Left lobe of liver (tissue), 2 donors: ENCODE data around the gene PROSER3. TPM values are rescaled to one million over a fixed set of nuclear protein-coding genes. Genes with fewer than 3 reads are reported as not detected.

ENCODE experiments used
- ATAC-seq: fragments of 200-7000 bp; cut with Tn5 transposase; one replicate; pipeline ENCODE4 v1.9.1; 2020; ENCODE audit warnings: mild to moderate bottlenecking, moderate library complexity
- DNase-seq: peaks from one replicate; pipeline ENCODE4 v3.0.0-alpha.2; 2020; ENCODE audit warnings: low spot score
- total RNA-seq: library from RNA; stranded (reverse); gene quantifications from one replicate; pipeline ENCODE4 v1.2.1, GENCODE V29; 2021
- donor health status: DM: no; HTN: no; CAD: no; lungs with moderate emphysema.
- donor health status: DM: no; HTN: yes; CAD: no.

Gene PROSER3
- total RNA-seq, 1 donor from 2014 or later: 4.5 TPM

DNA sequence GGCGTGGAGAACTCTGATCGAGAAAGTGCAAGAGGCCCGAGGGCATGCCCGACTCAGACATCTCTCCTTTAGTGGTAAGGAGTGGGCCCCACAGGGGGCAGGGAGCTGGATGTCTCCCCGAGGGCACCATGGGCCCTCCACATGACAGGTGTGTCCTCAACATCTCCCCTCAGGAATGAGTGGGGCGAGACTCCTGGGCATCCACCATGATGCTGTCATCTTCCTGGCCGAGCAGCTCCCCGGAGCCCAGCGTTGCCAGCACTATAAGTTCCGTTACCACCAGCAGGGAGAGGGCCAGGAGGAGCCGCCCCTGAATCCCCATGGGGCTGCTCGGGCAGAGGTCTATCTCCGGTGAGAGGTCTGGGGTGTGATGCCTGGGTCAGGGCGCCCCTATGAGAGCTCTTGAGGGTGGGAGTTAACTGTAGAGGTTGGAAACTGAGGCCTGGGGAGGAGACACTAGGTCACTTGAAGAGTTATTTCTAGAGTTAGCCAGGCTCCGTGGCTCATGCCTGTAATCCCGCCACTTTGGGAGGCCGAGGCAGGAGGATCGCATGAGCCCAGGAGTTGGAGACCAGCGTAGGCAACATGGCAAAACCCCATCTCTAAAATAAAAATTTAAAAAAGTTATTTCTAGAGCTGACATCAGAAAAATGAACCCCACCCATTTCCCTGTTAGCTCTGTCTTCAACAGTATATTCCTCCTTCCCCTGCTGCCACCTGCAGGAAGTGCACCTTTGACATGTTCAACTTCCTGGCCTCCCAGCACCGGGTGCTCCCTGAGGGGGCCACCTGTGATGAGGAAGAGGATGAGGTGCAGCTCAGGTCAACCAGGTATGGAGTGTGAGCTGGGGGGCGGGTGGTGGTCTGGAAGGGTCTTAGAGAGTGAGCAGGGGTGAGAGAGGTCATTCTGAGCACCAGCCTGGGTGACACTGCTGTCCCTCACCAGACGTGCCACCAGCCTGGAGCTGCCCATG lies 20.8 kb upstream of the PROSER3 start:
- ATAC-seq: no peak
- DNase-seq: no peak

- no peak for ATAC-seq
- DNase-seq: peak; percentile 47
These were observed 19.7 kb upstream of the PROSER3 start for GRCh38 chr19:35738021-35738886.

DNA sequence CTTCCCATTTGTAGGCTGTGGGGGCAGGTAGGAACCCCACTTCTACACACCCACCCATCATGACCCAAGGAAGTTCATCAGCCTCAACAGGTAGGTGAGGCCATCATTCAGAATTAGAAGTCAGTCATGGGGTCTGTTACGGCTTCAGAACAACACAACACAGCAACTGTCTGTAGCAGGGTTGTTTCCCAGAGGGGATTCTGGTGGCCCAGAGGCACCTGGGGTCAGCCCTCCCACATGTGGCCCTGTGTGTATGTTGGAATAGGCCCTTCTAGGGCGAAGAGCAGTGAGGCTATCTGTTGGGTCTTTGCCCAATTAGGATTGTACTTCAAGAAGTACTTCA lies 19.1 kb upstream of the PROSER3 start:
- DNase-seq (no peak), ATAC-seq (no peak)

DNA sequence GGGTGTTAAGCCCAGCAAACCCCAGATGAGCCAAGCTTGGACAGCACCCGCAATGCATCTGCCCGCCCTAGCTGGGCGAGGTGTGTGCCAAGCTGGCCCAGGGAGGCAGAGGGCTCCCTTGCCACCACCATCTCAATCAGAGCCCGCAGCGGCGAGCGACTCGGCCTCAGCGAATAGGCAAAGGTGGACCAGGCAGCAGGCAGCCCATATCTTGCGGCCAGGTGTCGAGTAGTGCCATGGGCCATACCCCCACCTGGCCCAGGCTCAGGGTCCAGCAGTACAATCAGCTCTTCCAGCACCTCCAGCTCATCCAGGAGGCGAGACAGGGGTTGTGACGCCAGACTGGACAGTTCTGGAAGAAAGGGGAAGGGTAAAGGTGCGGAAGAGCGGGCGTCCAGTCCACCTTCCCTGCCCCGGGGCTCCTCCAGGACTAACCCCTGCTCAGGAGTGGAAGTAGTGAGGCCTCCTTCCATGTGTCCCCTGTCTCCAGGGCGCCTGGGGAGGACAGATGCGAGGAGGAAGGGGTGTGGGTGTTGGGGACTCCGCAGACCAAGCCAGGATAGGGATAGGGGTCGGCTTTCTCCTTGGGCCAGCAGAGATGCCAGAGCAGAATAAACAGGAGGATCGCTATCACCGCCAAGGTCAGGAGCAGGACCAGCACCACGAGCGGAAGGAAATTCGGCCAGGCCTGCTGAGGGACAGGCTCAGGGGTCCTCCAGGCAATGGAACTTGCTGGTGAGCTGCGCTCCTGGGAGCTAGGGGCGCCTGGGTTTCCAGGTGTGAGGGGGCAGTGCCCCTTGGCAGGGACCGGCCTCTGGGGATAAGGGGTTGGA lies 18.5 kb upstream of the PROSER3 start:
- ATAC-seq (no peak), DNase-seq (peak; percentile 53)

- ATAC-seq (no peak), DNase-seq (no peak)
These were observed 17.9 kb upstream of the PROSER3 start for GRCh38 chr19:35740108-35740422.

DNA sequence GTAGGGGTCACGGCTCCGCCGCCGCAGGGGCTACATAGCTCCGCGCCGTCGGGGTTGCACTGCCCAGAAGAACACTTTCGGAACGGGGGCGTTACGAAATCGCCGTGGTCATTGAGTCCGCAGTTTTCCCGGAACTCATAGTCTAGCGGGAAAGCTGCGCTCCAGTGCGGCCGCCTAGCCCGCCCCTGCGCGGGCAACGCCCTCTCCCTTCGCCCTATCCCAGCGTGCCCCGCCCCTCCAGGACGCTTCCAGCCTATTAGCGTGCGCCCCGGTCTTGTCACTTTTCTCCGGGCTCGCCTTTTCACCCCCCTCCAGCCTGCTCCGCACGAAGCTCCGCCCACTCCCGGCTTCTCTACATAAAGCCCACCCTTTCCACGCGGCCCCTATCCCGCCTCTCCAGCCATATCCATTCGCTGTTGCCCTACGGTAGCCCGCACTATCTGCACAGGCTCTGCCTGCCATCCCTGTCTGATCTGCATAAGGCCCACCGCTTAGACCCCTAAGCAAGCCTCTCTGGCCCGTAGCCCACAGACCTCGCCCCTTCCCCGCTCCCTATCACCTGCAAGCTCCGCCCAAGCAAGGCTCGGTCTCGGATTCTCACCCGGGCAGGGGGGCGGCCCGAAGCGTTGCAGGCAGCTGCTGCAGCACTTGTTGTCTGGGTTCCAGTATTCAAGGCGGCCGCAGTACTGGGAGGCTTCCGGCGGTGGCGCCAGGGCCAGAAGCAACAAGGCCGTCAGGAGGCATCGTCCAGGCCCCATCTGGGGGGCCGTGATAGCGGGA lies 17.4 kb upstream of the PROSER3 start:
- DNase-seq: peak; percentile 99
- peak; percentile 77 for ATAC-seq

GRCh38 chr19:35741203-35741515 lies 16.8 kb upstream of the PROSER3 start:
- DNase-seq (no peak), ATAC-seq (no peak)

- ATAC-seq: no peak
- DNase-seq: no peak
These were observed 15.8 kb upstream of the PROSER3 start, which contains the start of gene IGFLR1 for GRCh38 chr19:35742121-35742724. TSS of gene IGFLR1 (minus strand) at chr19:35742452. CDS start at chr19:35741180, 1,272 bp downstream.

GRCh38 chr19:35743640-35744429 lies 14.1 kb upstream of the PROSER3 start:
- ATAC-seq (no peak), DNase-seq (no peak)

DNA sequence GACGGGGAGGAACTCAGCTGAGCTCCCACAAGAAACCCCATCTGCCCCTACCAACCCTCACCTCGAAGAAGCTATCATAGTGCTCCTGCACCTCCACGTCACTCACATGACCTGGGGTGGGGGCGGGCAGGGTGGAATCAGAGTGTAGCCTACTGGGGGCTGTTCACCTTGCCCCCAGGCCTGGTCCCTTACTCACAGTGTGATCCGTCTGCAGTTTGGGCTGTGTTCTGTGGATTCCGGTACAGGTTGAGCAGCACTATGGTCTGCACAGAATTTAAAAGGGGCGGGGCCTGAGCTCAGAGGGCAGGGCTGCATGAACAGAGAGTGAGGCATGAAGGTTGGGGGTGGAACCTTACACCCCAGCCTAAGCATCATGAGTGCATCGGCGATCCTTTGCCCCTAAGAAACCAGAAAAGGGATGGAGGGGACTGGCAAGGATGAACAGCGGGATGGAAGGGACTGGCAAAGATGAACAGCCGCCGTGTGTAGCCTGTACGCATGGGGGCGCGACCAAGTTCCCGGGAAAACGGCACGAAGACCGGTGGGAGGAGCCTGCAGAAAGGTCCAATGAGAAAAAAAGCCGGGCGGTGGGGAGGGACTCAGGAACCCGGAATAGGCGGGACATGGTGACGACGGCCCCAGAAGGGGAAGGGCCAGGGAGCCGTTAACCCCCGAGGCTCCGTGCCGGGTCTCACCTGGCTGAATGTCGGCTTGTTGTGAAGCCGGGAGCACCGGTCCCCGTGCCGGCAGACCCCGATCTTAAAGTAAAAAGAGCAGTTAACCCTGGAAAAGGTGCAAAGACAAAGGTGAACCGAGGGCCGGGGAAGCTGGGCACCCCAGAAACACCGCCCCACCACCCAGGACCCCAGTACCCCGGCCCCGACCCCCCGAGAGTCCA lies 13.3 kb upstream of the PROSER3 start:
- peak; percentile 69 for ATAC-seq
- DNase-seq: peak; percentile 96

GRCh38 chr19:35745328-35746086 lies 12.5 kb upstream of the PROSER3 start, which contains the start of the genes PSENEN and U2AF1L4:
TSS of gene PSENEN (plus strand) at chr19:35745651. CDS start at chr19:35745931, 280 bp downstream.
TSS of gene U2AF1L4 (minus strand) at chr19:35745418. CDS start at chr19:35745391, 27 bp downstream.
- ATAC-seq: peak; percentile 65
- DNase-seq: peak; percentile 98

DNA sequence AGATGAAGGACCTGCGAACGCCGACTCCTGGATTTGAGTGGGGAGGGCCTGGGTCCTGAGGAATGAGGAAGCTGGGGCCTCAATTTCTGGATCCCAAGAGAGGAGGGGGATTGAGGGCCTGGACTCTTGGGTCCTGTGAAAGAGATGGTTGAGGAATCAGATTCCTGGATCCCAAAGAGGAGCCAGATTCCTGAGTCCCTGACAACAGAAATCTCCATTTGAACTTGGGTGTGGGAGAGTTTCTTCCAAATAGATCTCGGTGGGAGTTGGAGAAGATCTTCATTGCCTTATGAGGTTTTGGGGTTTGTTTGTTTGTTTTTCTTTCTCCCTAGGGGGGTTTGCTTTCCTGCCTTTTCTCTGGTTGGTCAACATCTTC lies 11.9 kb upstream of the PROSER3 start:
- no peak for DNase-seq

GRCh38 chr19:35746531-35746930 lies 11.4 kb upstream of the PROSER3 start:
- no peak for ATAC-seq
- no peak for DNase-seq

More for the DNA sequence above, 11.9 kb upstream of the PROSER3 start:
- ATAC-seq: no peak

GRCh38 chr19:35748106-35749020 lies 9.6 kb upstream of the PROSER3 start, which contains the start of gene LIN37:
TSS of gene LIN37 (plus strand) at chr19:35748576. CDS start at chr19:35748725, 149 bp downstream.
- ATAC-seq: peak; percentile 80
- DNase-seq: peak; percentile 100

DNA sequence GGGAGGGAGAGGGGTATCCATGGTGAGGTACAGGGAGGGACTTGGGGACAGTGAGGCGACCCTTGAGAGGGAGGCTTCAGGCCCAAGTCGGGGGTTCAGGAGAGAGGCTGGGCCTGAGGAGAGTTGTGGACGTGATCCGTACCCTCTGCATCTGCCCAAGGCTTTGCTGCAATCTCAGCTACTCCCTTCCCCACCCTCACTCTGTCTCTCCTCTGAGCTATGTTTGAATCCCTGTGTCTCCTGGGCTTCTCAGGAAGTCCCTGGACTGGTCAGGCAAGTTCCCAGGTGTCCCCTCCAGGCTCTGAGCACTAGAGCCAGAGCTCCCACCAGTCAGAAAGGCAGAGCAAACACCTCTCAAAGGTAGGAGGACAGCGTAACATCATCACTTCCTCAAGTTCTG lies 7.8 kb upstream of the PROSER3 start:
- no peak for ATAC-seq

More for the DNA sequence above, 7.8 kb upstream of the PROSER3 start:
- DNase-seq: no peak
